ENCODE measurements around the gene LHFPL2. TPM values are rescaled to one million over a fixed set of nuclear protein-coding genes. Genes with fewer than 3 reads are reported as not detected.
A peak's percentile ranks its signal among the peaks of the same experiment; 100 is the strongest.

The LHFPL2 gene
- total RNA-seq, 1 donor from 2014 or later: 32.4 TPM

DNA sequence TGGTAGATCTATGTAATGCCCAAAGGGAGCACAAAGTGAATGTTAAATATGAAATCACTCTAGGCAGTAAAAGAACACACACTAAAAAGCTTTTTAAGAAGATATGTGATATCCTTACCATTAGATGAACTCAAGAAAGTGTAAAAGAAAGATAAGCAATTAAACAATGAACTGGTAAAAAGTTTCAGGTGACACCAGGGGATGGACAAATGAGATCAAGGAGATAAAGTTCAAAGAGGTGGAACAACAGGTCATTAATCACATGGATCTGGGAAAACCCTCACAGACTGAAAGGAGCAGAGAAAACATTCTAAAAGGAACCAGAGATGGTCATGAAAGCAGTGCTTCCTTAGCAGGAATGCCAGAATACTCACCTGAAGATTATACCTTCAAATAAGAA, 40.7 kb downstream of the LHFPL2 start:
- DNase-seq (ENCODE audit: low read depth) (no peak), FAIRE-seq (no peak)
- Histone ChIP-seq H3K36me3 (ENCODE audit: control insufficient read depth, insufficient read depth, low read length) (no peaks in the 10 kb centered on the region), H3K4me3 (ENCODE audit: low read depth, low read length) (no peak overlapping the region), H3K27me3 (ENCODE audit: control insufficient read depth, insufficient read depth, low read length) (no peaks in the 10 kb centered on the region)
- TF ChIP-seq, protein P1, sequence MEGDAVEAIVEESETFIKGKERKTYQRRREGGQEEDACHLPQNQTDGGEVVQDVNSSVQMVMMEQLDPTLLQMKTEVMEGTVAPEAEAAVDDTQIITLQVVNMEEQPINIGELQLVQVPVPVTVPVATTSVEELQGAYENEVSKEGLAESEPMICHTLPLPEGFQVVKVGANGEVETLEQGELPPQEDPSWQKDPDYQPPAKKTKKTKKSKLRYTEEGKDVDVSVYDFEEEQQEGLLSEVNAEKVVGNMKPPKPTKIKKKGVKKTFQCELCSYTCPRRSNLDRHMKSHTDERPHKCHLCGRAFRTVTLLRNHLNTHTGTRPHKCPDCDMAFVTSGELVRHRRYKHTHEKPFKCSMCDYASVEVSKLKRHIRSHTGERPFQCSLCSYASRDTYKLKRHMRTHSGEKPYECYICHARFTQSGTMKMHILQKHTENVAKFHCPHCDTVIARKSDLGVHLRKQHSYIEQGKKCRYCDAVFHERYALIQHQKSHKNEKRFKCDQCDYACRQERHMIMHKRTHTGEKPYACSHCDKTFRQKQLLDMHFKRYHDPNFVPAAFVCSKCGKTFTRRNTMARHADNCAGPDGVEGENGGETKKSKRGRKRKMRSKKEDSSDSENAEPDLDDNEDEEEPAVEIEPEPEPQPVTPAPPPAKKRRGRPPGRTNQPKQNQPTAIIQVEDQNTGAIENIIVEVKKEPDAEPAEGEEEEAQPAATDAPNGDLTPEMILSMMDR (IDR thresholded peaks at IDR 0.05; ENCODE audit: insufficient read depth, low read length, severe bottlenecking): no peak

DNA sequence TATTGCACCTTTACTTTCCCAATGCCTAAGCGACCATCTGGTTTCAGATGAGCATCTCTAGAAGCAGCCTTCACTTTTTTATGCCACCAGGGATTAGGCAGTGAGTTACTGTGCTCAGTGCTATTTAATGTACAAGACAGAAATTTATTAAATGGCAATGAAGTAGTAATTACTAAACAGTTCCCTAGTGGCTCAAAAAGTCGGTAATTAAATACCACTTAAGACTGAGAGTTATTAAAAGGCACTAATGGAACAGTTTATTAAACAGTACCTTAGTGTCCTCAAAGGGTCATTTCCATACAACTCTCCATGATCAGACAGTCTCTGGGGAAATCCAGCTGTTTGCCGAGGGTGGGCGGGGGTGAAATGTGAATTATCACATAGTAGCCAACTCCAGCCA, 42.3 kb downstream of the LHFPL2 start:
- Histone ChIP-seq H3K36me3 (ENCODE audit: control insufficient read depth, insufficient read depth, low read length) (no peaks in the 10 kb centered on the region), H3K27me3 (ENCODE audit: control insufficient read depth, insufficient read depth, low read length) (no peaks in the 10 kb centered on the region)
- no peak for FAIRE-seq

DNA sequence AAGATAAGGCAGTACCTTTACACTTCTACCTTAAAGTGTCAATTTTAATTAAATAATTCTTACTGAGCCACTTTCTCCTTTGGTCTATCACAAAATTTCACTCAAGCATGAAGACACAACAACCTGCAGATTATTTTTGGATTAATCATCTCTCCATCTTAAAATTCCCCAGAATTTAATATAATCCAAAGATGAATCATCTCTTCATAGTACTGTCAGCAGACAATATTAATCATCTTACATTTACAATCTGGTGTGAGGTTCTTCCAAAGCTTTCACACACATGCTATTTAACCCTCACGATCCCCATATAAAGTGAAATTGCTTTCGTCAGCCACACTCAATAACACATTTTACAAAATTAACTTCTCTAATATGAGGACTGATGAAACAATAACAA, 43.0 kb downstream of the LHFPL2 start:
- no peaks in the 10 kb centered on the region for H3K36me3 ChIP-seq (ENCODE audit: control insufficient read depth, insufficient read depth, low read length)
- no peak for FAIRE-seq
- TF ChIP-seq, protein P1 (IDR thresholded peaks at IDR 0.05; ENCODE audit: insufficient read depth, low read length, severe bottlenecking): no peak
- H3K27me3 ChIP-seq (ENCODE audit: control insufficient read depth, insufficient read depth, low read length): no peaks in the 10 kb centered on the region
- DNase-seq (ENCODE audit: low read depth): peak; percentile 76
- no peak overlapping the region for H3K4me3 ChIP-seq (ENCODE audit: low read depth, low read length)

More for the DNA sequence above, 42.3 kb downstream of the LHFPL2 start:
- DNase-seq (ENCODE audit: low read depth): no peak
- H3K4me3 ChIP-seq (ENCODE audit: low read depth, low read length): no peak overlapping the region
- TF ChIP-seq, protein P1 (IDR thresholded peaks at IDR 0.05; ENCODE audit: insufficient read depth, low read length, severe bottlenecking): no peak

DNA sequence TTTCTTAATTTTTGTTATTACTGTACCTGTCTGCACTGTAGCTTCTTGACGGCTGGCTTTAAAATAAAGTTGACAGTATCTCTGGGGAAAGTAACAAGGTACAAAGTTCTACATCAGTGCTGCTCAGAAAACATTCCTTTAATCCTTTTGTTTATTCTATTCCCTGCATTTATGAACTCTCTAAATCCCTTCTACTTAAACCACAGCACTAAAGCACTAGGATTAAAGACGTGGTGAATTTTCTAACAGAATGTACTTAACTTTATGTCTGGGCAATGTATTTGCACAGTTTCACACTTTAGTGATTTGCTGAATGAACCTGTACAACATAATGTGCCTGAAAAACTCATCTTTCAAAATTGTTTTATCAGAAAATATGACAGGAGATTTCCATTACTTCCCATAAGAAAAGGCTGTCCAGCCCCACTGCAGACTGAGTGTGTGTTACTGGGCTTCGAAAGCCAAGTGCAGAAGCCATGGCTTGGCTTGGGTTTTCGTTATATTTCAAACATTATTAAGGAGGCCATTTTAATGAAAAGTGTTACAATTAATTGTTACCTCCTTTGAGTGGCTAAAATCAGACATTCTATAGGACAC, 43.8 kb downstream of the LHFPL2 start:
- H3K4me3 ChIP-seq (ENCODE audit: low read depth, low read length): no peak overlapping the region
- DNase-seq (ENCODE audit: low read depth): no peak
- TF ChIP-seq, protein P1 (IDR thresholded peaks at IDR 0.05; ENCODE audit: insufficient read depth, low read length, severe bottlenecking): no peak
- H3K36me3 ChIP-seq (ENCODE audit: control insufficient read depth, insufficient read depth, low read length): no peaks in the 10 kb centered on the region
- FAIRE-seq: no peak
- no peaks in the 10 kb centered on the region for H3K27me3 ChIP-seq (ENCODE audit: control insufficient read depth, insufficient read depth, low read length)

DNA sequence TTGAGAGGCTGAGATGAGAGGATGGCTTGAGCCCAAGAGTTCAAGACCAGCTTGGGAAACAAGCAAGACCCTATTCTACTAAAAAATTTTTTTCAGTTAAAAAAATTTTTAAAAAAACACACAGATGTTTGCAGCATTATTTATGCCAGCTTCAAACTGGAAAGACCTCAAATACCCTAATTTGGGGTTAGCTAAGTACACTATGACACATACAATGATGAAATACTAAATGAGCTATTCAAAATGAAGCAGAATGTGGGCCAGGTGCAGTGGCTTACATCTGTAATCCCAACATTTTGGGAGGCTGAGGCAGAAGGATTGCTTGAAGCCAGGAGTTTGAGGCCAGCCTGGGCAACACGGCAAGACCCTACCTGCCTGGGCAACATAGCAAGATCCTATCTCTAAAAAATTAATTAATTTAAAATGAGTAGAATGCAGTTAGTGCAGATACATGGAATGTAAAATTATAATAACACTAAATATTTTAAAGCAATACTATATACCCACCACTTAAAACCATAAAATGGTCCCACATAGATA, 44.9 kb downstream of the LHFPL2 start:
- FAIRE-seq (no peak), DNase-seq (ENCODE audit: low read depth) (no peak)
- H3K4me3 ChIP-seq (ENCODE audit: low read depth, low read length): no peak overlapping the region
- H3K27me3 ChIP-seq (ENCODE audit: control insufficient read depth, insufficient read depth, low read length): no peaks in the 10 kb centered on the region
- no peaks in the 10 kb centered on the region for H3K36me3 ChIP-seq (ENCODE audit: control insufficient read depth, insufficient read depth, low read length)
- TF ChIP-seq, protein P1 (IDR thresholded peaks at IDR 0.05; ENCODE audit: insufficient read depth, low read length, severe bottlenecking): no peak

DNA sequence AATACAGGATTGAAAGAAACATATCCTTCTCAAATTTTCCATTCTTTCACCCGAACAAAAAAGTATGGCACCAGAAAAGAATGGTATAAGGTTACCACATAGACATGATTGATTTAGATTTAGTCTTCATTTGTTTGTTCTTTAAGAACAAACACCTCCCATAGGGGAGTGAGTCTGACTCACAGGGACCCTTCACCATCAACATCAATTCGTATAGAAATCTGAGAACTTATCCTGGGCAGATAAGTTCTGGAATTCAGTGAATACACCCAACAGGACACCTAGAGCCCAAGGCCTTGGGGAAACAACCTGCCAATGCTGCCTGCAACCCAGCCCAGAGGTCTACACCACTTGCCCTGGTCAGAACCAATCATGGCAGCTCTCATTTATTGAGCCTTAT, 46.2 kb downstream of the LHFPL2 start:
- Histone ChIP-seq H3K36me3 (ENCODE audit: control insufficient read depth, insufficient read depth, low read length) (no peaks in the 10 kb centered on the region), H3K27me3 (ENCODE audit: control insufficient read depth, insufficient read depth, low read length) (no peaks in the 10 kb centered on the region), H3K4me3 (ENCODE audit: low read depth, low read length) (no peak overlapping the region)
- TF ChIP-seq, protein P1 (IDR thresholded peaks at IDR 0.05; ENCODE audit: insufficient read depth, low read length, severe bottlenecking): no peak
- DNase-seq (ENCODE audit: low read depth) (no peak), FAIRE-seq (no peak)

Data from bronchial epithelial cell (primary cell).